ENCODE results near the gene METTL1.
"Not testable (repeated sequence)": the region's sequence is repeated elsewhere in the genome, so short reads cannot be mapped to it uniquely, and the experiment has no call there.

Gene METTL1

DNA sequence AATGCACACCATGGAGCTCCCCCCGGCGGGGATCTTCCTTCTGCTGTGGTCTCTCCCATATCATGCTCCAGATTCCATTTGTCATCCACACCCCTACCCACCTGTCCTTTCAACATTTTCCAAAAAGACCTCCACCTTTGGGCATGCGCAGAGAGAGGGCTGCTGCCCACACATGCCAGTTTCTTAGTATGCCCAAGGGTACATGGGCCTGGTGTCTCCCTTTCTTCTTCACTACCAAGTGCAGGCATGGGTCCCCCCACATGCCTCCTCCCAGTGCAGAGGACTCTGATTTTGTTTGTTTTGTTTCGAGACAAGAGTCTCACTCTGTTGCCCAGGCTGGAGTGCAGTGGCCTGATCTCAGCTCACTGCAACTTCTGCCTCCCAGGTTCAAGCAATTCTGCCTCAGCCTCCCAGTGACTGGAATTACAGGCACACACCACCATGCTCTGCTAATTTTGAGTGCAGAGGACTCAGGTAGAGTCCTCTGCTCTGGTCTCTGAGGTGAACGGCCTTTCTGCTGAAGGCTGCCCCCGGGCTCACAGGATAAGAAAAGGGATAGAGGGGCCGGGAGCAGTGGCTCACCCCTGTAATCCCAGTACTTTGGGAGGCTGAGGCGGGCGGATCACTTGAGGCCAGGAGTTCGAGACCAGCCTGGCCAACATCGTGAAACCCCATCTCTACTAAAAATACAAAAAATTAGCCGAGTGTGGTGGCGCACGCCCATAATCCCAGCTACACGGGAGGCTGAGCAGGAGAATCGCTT lies 49.9 kb downstream of the METTL1 start:
- DNase-seq: not testable (repeated sequence)

DNA sequence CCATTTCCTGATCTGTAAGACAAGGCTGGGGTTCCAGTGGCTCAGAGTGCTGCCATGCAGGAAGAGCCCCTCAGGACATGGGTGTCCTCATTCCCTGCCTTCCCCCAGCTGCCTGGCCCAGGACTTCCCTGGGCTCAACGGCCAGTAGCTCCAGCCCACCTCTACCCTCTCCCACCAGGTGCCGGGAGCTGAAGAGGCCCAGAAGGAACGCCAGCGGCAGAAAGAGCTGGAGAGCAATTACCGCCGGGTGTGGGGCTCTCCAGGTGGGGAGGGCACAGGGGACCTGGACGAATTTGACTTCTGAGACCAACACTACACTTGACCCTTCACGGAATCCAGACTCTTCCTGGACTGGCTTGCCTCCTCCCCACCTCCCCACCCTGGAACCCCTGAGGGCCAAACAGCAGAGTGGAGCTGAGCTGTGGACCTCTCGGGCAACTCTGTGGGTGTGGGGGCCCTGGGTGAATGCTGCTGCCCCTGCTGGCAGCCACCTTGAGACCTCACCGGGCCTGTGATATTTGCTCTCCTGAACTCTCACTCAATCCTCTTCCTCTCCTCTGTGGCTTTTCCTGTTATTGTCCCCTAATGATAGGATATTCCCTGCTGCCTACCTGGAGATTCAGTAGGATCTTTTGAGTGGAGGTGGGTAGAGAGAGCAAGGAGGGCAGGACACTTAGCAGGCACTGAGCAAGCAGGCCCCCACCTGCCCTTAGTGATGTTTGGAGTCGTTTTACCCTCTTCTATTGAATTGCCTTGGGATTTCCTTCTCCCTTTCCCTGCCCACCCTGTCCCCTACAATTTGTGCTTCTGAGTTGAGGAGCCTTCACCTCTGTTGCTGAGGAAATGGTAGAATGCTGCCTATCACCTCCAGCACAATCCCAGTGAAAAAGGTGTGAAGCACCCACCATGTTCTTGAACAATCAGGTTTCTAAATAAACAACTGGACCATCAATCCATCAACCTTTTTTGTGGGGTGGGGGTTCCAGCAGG lies 51.0 kb downstream of the METTL1 start:
- DNase-seq: no peak

DNA sequence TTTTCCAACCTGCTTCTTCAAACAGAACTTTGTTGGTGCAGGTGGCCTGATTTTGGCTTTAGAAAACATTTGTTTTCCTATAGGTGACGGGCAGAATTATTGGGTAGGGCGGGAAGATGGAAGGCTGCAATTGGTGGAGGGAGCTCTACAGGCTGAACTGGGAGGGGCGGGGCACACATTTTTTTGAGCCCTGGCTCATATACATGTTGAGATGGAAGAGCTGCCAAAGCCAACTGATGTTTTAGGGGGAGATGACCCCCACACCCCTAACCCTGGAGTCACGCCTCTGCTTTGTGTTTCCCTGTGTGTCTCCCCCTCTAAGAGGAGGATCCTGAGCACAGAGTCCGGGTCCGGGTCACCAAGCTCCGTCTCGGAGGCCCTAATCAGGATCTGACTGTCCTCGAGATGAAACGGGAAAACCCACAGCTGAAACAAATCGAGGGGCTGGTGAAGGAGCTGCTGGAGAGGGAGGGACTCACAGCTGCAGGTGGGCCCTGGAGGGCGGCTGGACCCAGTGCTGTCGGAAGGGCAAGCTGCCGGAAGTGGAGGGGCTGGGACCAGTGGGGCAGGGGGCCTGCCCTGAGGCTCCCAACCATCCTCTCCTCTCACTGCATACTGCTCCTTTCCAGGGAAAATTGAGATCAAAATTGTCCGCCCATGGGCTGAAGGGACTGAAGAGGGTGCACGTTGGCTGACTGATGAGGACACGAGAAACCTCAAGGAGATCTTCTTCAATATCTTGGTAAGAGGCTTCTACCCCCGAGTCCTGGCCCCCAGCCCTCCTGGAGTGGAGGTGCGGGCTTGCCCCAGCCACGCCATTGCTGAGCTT lies 51.9 kb downstream of the METTL1 start:
- DNase-seq: no peak

DNA sequence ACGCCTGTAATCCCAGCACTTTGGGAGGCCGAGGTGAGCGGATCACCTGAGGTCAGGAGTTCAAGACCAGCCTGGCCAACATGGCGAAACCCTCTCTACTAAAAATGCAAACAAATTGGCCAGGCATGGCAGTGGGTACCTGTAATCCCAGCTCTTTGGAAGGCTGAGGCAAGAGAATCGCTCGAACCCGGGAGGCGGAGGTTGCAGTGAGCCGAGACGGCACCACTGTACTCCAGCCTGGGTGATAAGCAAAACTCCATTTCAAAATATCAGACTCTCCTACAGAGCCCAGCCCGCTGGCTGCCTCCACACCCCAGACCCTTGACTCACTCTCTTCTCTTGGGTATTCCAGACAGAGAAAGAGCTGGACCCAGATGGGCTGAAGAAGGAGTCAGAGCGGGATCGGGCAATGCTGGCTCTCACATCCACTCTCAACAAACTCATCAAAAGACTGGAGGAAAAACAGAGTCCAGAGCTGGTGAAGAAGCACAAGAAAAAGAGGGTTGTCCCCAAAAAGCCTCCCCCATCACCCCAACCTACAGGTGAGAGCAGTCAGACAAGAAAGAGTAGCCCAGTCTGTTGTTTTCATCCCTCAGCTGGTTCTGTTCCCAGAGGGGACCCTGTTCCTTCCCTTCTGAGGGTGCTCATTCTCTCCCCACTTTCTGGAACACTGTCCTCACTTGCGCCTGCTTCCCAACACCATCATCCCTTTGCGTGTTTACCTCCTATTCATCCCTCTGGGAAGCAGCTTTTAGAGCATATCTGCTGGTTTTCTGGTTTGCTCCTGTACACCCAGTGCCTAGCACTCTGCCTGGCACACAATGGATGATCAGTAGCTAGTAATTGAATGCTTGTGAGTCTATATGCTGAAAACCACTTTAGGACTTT lies 53.0 kb downstream of the METTL1 start:
- no peak for DNase-seq

Data from bone marrow (tissue), 2 donors.